Fibroblast of the conjunctiva (primary cell): ENCODE data around the gene SLC25A13.
"Not testable (repeated sequence)": the region's sequence is repeated elsewhere in the genome, so short reads cannot be mapped to it uniquely, and the experiment has no call there.

ENCODE experiments used
- DNase-seq: peaks from one replicate; pipeline ENCODE4 v3.0.0-alpha.2; 2010; ENCODE audit warnings: low read depth

SLC25A13 gene

DNA sequence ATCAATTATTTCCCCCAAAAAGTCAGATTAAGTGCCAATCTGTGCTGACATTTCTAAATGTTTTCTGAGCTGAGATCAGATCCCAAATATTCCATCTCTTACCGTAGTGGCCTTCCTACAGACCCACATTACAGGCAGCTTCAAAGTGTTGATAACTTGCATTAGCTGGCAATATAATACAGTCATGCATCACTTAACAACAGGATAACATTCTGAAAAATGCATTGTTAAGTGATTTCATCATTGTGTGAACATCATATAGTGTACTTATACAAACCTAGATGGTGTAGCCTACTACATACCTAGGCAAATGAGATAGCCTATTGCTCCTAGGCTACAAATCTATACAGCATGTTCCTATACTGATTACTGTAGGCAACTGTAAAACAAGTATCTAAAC is 22.4 kb downstream of the SLC25A13 start:
- no peak for DNase-seq

DNA sequence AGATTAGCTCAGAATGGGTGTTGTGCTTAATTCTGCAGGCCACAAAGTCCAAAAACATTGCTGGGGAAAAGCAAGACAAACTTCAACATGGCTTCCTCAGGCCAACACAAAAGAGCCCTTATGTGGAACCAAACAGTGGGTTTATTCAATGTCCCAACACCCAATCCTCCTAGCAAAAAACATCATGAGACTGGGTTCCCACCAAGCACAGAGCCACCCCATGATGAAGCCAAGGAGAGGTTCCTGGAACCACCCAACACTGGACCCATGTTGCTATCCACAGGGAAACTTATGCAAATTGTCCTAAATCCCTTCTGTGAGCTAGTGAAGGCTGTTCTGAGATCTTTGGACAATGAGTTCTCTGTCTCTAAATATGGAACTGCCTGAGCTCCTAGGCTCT is 24.0 kb downstream of the SLC25A13 start:
- no peak for DNase-seq

DNA sequence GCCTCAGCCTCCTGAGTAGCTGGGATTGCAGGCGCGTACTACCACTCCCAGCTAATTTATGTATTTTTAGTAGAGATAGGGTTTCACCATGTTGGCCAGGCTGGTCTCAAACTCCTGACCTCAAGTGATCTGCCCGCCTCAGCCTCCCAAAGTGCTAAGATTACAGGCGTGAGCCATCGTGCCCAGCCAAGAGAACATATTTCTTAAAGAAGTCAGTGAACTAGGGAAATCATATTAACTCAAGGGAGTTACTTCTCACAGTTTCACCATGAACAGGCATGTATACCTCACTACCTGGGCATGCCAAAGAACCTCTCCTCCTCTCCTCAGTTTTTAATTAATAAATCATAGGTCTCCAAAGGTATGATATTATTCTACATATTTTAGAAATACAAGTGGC is 24.5 kb downstream of the SLC25A13 start:
- DNase-seq = not testable (repeated sequence)

- DNase-seq = not testable (repeated sequence)
These were observed 28.0 kb downstream of the SLC25A13 start for GRCh38 chr7:96293911-96294310.

- DNase-seq = no peak
These were observed 34.3 kb downstream of the SLC25A13 start for GRCh38 chr7:96287559-96287958.

DNA sequence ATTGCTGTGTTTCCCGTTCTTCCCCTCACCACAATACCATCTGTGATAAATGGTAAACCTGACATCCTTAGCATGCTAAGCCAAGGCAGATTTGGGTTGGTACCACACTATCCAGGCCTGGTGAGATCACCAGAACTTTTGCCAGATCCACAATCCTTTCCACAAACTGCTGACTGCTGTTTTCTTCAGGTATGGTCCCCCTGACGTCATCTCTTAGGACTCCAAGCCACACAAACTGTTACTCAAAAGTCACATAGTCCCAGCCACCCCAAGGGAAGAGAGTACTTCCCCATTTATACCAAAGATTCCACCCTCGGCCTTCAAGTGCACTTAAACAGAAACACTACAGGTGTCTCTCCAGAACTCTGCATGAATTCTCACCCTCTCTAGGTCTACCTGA is 34.8 kb downstream of the SLC25A13 start:
- DNase-seq = no peak

- DNase-seq = no peak
These were observed 36.3 kb downstream of the SLC25A13 start for GRCh38 chr7:96285579-96285978.

DNA sequence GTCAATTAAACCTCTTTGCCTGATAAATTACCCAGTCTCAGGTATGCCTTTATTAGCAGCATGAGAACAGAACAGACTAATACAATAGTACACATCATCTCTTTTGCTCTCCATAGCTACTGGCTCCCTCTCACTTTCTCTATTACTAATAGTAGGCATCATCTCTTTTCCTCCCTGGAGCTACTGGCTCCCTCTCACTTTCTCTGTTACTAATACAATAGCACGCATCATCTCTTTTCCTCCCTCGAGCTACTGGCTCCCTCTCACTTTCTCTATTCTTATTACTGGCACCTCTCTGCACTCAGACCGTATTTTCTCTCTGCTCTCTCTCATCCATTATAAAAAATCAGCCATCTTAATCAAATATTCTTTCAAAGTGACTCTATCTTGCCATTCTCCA is 37.1 kb downstream of the SLC25A13 start:
- no peak for DNase-seq

DNA sequence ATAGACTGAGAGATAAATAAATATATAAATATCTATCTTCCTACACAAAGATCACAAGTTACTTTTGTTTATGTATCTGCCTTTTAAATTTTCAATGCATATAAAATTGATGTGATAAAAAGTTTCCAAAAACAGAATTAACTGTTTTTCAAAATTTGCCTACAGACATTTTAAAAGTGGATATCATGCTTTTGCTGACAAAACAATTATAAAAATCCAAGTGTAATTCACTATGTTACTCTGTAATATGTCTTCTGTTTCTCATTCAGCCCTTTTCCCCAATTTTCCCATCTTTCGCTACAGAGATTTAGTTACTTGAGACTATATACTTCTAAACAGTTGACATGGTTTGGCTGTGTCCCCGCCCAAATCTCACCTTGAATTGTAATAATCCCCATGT is 37.7 kb downstream of the SLC25A13 start:
- DNase-seq = no peak

DNA sequence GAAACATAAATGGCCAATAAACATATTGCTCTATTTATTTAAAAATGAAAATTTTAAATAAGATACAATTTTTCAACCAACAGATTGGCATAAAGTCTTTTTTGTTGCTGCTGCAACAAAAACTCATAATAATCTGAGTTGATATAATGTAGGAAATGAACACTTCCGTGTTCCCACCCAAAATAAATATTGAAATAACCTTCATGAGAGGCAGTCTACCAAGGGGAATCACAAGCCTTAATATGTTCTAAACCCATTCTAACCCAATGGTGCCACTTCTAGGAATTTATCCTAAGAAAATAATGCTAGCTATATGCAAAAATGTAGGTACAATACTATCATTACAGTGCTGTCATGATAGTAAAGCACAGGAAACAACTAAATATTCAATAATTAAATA is 39.1 kb downstream of the SLC25A13 start:
- no peak for DNase-seq

- no peak for DNase-seq
These were observed 44.0 kb downstream of the SLC25A13 start for GRCh38 chr7:96277921-96278320.

DNA sequence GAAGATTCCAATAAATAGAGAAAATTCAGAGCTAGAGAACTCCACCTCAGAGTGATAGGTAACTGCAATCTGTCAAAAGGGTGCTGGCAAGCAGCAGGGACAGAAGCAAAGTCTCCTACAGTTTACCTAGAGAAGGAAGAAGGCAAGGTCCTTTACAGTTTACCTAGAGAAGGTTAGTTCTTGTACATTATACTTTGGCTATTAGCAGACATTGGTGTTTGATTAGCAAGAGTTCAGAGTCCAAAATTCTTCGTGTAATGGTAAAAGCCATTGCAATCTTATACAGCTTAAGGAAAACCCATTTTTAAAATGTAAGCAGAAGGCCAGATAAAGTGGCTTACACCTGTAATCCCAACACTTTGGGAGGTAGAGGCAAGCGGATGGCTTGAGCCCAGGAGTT is 45.9 kb downstream of the SLC25A13 start:
- no peak for DNase-seq

DNA sequence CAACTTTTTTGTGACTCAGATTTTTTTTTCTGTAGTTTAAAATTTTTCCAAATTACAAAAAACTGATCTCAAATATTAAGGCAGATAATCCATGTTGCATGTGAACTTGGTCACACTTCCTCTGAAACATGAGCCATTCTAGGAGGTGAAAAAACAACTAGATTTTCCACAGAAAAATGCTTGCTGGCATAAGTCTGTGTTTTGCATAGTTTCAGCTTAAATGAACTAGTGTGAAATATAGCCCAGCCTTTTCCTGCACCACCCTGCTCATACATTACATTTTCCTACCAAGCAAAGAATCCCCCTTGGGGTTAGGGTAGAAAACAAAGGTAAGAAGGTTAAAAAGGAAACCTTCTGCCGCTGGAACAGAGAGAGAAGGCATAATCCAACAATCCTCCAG is 48.2 kb downstream of the SLC25A13 start:
- peak; percentile 9 for DNase-seq

DNA sequence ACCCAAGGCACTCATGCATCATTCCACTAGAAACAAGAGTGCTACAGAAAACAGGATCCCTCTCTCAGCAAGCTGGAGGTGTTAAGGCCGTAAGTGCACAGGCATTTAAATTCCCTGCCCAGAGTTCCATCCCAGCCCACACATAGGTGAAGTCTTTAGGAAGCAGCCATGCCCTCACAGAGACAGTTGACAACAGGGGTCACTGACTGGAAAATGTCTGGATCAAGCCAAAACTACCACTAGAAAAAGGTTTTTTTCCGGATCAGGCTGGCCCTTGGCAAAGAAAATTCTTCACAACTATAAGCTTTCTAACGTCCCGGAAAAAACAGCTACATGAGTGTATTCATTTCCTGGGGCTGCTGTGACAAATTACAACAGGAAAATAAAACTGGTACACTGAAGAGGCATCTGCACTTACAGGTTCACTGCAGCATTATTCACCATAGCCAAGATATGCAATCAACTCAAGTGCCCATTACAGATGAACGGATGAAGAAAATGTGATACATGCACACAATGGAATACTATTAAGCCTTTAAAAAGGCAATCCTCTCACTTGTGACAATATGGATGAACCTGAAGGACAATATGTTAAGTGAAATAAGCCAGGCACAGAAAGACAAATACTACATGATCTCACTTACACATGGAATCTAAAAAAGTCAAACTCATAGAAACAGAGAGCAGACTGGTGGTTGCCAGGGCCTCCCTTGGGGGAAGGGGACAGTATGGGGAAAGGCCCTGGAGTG is 52.5 kb downstream of the SLC25A13 start:
- no peak for DNase-seq

GRCh38 chr7:96266580-96266979 is 55.3 kb downstream of the SLC25A13 start:
- no peak for DNase-seq

DNA sequence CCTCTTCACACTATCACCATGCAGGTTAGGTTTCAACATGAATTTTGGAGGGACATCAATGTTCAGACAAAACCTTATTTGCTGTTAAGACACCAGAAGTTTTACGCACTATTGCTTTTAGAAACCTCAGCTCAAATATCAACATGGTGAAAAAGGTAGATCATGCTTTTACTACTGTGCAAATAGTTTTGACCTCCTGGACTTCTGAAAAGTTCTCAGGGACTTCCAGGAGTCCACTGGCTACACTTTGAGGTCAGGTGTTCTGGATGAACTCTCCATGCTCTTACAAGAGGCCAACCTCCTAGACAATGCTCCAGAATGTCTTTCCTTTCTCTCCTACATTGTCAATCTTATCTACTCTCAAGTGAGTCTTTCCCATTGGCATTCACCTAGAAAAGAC is 55.9 kb downstream of the SLC25A13 start:
- DNase-seq = no peak

DNA sequence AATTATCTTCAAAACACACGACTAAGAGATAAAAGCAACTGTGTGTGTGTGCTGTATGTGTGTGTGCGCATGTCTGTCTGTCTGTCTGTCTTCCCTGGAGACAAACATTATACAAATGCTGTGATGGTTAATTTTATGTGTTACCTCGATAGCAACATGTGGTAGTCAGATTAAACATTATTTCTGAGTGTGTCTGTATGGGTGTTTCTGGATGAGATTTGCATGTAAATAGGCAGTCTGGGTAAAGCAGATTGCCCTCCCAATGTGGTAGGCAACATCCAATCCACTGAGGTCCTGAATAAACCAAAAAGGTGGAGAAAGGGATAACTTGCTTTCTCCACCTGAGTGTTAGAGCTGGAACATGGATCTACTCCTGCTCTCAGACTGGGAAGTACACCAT is 67.9 kb downstream of the SLC25A13 start:
- DNase-seq = no peak

- no peak for DNase-seq
These were observed 68.5 kb downstream of the SLC25A13 start for GRCh38 chr7:96253441-96253840.

DNA sequence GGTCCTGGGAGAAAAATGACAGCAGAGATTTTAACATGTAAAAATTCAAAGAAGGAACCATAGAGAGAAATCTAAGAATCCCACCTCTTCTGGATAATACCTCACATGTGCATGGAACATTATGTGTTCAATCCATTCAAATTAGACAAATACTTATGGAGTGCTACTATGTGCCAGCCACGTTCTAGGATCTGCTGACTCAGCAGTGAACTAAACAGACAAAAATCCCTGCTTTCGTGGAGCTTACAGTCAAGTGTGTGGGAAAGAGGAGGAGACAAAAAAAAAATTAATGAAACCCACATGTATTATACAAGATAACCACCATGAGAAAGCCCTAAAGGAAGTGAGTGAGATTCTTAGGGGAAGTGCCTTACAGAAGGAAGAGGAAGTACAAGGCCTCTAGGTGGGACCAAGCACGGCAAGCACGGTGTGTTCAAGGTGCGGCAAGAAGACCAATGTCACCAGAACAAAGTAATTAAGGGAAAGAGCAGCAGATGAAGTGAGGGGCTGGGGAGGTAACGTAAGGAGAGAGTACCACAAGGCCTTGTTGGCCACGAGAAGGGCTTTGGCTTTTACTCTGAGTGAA is 71.0 kb downstream of the SLC25A13 start:
- peak; percentile 21 for DNase-seq

DNA sequence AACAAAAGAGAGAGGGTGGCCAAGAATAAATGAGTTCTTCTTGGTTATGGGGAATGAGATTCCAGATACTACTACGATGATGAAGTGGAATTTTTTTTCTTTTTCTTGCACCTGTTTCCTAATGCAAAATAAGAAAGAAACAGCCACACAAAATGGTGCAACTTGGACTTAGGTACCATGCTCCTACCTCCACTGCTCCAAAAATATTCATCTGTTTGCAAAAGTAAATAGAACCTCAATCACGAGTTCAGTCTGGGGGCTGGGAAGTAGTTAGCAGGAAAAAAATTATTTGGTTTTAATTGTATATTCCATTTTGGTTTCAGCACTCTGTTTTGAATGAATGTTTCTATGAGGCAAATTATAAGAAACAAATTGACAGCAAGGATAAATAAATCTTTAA is 73.5 kb downstream of the SLC25A13 start:
- DNase-seq = no peak

DNA sequence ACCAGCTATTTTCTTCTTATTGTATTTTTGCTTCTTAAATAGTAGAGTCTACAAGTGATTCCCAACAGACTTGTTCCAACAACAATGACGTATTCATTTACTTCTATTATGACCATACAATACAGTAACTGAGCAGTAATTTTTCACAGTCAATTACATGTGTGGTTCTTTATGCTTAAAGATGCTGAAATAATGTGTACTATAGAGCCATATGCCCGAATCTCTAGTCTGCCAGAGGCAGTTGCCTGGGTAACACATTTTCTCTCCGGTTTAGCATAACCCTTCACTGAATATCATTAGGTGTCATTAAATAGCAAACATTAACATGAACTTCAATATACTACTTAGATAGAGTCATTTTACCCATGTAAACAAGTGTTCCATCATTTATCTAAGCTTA is 75.0 kb downstream of the SLC25A13 start:
- no peak for DNase-seq

- no peak for DNase-seq
These were observed 77.0 kb downstream of the SLC25A13 start for GRCh38 chr7:96244992-96245292.

GRCh38 chr7:96244244-96244991 is 77.5 kb downstream of the SLC25A13 start:
- no peak for DNase-seq

GRCh38 chr7:96243241-96243640 is 78.7 kb downstream of the SLC25A13 start:
- no peak for DNase-seq
